RWPE2 (cell line): ENCODE results near the gene NCOA3.
A peak's percentile ranks its signal among the peaks of the same experiment; 100 is the strongest.

Source experiments
- ATAC-seq: fragments of 200-7000 bp; cut with Tn5 transposase; 3 replicates; pipeline ENCODE4 v1.9.1; 2021; ENCODE audit warnings: low read depth
- DNase-seq: peaks from one replicate; pipeline ENCODE4 v3.0.0-alpha.2; 2020; ENCODE audit warnings: low spot score
- H3K27ac ChIP-seq: fragments of 450-650 bp; 2 replicates; pipeline ENCODE4 v1.5.1; 2017; ENCODE audit warnings: mild to moderate bottlenecking; ENCODE audit not compliant: poor library complexity, severe bottlenecking
- H3K27me3 ChIP-seq: fragments of 250-450 bp; sonication (Bioruptor Pico); 2 replicates; pipeline ENCODE4 v1.5.1; 2021; ENCODE audit warnings: mild to moderate bottlenecking, moderate library complexity; ENCODE audit not compliant: insufficient read depth, poor library complexity, severe bottlenecking
- H3K36me3 ChIP-seq: fragments of 250-450 bp; sonication (Bioruptor Pico); 2 replicates; pipeline ENCODE4 v1.5.1; 2020; ENCODE audit warnings: low read depth, mild to moderate bottlenecking, moderate library complexity
- H3K4me1 ChIP-seq: fragments of 250-450 bp; sonication (Bioruptor Pico); 2 replicates; pipeline ENCODE4 v1.5.1; 2021; ENCODE audit warnings: mild to moderate bottlenecking, moderate library complexity; ENCODE audit not compliant: insufficient read depth, poor library complexity, severe bottlenecking
- H3K4me3 ChIP-seq: fragments of 250-450 bp; sonication (Bioruptor Pico); 2 replicates; pipeline ENCODE4 v1.5.1; 2021; ENCODE audit warnings: mild to moderate bottlenecking, moderate library complexity; ENCODE audit not compliant: severe bottlenecking
- H3K9me3 ChIP-seq: fragments of 250-450 bp; sonication (Bioruptor Pico); 2 replicates; pipeline ENCODE4 v1.5.1; 2021; ENCODE audit warnings: mild to moderate bottlenecking, moderate library complexity; ENCODE audit not compliant: severe bottlenecking
- TF ChIP-seq, protein P1 (sequence below): fragments of 450-650 bp; IDR thresholded peaks from one replicate; pipeline ENCODE4 v1.5.1; 2017; ENCODE audit warnings: mild to moderate bottlenecking, moderate library complexity; ENCODE audit not compliant: poor library complexity, severe bottlenecking

NCOA3 gene

GRCh38 chr20:47487175-47487917 lies 14.3 kb upstream of the NCOA3 start:
- peak; percentile 13; the same call in 2 of the 3 replicates for ATAC-seq
- Histone ChIP-seq H3K4me3 (no peak overlapping the region), H3K36me3 (no peaks in the 10 kb centered on the region), H3K4me1 (peaks cover 6% of the 10 kb centered on the region), H3K27ac (no peak overlapping the region), H3K9me3 (no peaks in the 10 kb centered on the region), H3K27me3 (no peaks in the 10 kb centered on the region)
- no peak for DNase-seq
- TF ChIP-seq, protein P1, sequence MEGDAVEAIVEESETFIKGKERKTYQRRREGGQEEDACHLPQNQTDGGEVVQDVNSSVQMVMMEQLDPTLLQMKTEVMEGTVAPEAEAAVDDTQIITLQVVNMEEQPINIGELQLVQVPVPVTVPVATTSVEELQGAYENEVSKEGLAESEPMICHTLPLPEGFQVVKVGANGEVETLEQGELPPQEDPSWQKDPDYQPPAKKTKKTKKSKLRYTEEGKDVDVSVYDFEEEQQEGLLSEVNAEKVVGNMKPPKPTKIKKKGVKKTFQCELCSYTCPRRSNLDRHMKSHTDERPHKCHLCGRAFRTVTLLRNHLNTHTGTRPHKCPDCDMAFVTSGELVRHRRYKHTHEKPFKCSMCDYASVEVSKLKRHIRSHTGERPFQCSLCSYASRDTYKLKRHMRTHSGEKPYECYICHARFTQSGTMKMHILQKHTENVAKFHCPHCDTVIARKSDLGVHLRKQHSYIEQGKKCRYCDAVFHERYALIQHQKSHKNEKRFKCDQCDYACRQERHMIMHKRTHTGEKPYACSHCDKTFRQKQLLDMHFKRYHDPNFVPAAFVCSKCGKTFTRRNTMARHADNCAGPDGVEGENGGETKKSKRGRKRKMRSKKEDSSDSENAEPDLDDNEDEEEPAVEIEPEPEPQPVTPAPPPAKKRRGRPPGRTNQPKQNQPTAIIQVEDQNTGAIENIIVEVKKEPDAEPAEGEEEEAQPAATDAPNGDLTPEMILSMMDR = no peak

DNA sequence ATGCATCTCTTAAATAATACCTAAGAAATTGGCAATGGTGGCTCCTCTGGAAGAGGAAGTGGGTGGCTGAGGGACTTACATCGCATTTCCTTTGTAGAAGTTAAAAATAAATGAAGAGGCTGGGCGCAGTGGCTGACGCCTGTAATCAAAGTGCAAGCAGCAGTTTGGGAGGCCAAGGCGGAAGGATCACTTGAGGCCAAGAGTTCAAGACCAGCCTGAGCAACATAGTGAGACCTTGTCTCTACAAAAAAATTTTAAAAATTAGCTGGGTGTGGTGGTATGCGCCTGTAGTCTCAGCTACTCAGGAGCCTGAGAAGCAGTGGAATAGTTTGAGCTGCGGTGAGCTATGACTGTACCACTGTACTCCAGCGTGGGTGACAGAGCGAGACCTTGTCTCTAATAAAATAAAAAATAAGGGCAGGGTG lies 12.2 kb upstream of the NCOA3 start:
- DNase-seq = peak; percentile 36
- Histone ChIP-seq H3K4me3 (no peak overlapping the region), H3K36me3 (no peaks in the 10 kb centered on the region), H3K4me1 (peaks cover 25% of the 10 kb centered on the region), H3K27me3 (no peaks in the 10 kb centered on the region), H3K9me3 (no peaks in the 10 kb centered on the region), H3K27ac (no peak overlapping the region)
- no peak for ATAC-seq
- TF ChIP-seq, protein P1 = no peak

- H3K4me3 ChIP-seq = no peak overlapping the region
- peaks cover 25% of the 10 kb centered on the region for H3K4me1 ChIP-seq
- DNase-seq (peak; percentile 4), ATAC-seq (no peak)
- H3K27me3 ChIP-seq = no peaks in the 10 kb centered on the region
- H3K27ac ChIP-seq = no peak overlapping the region
- no peaks in the 10 kb centered on the region for H3K36me3 ChIP-seq
- H3K9me3 ChIP-seq = no peaks in the 10 kb centered on the region
- TF ChIP-seq, protein P1 = no peak
Measured at GRCh38 chr20:47490795-47491194, 10.9 kb upstream of the NCOA3 start.

DNA sequence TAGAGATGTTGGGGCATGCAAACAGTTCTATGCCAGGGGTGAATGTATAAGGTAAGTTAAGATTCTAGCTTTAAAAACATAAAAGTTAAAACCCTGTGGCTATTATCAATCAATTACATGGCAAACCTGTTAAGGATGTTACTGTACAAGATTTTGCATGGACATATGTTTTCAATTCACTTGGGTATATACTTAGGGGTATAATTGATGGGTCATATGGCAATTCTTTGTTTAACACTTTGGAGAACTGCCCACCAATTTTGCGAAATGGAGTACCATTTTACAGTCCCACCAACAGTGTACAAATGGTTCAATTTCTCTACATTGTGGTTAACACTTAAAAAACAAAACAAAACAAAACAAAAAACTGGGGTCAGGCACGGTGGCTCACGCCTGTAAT lies 9.4 kb upstream of the NCOA3 start:
- no peak for ATAC-seq
- Histone ChIP-seq H3K9me3 (no peaks in the 10 kb centered on the region), H3K4me1 (peaks cover 22% of the 10 kb centered on the region), H3K27me3 (no peaks in the 10 kb centered on the region), H3K36me3 (no peaks in the 10 kb centered on the region), H3K4me3 (no peak overlapping the region), H3K27ac (peak overlapping the region; percentile 45)
- no peak for DNase-seq
- TF ChIP-seq, protein P1 = no peak

DNA sequence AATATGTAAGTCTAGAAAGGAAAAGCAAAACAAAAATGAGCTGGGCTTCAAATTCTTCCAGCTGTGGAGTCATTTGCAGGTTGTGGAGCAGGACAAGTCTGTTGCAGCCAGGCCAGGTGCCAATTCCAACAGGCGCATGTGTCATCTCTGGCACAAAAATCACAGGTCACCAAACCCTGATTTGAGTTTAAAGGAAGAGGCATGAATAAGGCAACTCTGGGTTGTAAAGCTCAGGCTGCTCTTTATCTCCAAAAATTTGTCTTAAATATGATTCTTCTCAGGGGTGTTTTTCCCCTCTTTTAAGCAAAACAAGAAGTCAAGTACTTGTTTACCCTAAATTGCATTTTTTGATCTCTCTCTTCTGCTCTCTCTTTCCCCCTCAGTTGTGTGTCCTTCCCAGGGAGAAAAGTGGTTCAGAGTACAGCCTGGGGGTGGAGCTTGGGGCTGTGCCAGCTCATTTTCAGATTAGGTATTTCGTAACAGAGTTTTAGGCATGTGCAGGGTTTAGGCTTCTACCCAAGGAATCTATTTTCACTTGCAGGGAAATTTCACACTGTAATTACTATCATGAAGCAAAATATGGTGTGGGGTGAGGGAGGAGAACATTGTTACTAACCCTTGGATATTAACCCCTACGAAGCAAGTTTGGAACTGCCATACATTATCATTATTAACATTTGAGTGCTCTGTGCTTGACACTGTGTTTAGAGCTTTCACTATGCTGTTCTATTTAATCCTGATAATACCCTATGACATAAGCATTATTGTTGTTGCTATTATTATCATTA lies 8.3 kb upstream of the NCOA3 start:
- peak; percentile 85 for DNase-seq
- Histone ChIP-seq H3K4me3 (no peak overlapping the region), H3K27ac (peak overlapping the region; percentile 45), H3K36me3 (no peaks in the 10 kb centered on the region), H3K4me1 (peaks cover 19% of the 10 kb centered on the region), H3K9me3 (no peaks in the 10 kb centered on the region), H3K27me3 (no peaks in the 10 kb centered on the region)
- TF ChIP-seq, protein P1 = no peak
- ATAC-seq = peak; percentile 89
